ENCODE data around the gene AGRN. TPM values are rescaled to one million over a fixed set of nuclear protein-coding genes. Genes with fewer than 3 reads are reported as not detected.

AGRN gene
- polyA plus RNA-seq, 3 donors, result 0.06 to 4.7 (median 0.43) TPM

DNA sequence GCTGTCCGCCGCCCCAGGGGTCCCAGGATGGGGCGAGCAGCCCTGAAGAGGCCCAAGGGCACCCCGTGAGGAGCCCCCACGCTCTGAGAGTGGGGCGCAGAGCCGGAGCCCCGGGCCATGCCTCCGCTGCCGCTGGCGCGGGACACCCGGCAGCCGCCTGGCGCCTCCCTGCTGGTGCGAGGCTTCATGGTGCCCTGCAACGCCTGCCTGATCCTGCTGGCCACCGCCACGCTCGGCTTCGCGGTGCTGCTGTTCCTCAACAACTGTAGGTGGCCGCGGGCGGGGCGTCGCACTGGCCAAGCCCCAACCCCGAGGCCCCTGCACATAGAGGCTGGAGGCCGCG lies 14.5 kb downstream of the AGRN start:
- Histone ChIP-seq H3K36me3 (replicated peaks in 1 of 2; ENCODE audit: control insufficient read depth in 1 of 2, insufficient read depth in 2 of 2, low read length in 2 of 2) (no peaks in the 10 kb centered on the region), H3K9ac (ENCODE audit: insufficient read depth, low read length, poor library complexity, severe bottlenecking) (no peak overlapping the region), H3K27me3 (ENCODE audit: control insufficient read depth in 2 of 2, insufficient read depth in 2 of 2, low read length in 2 of 2) (peaks cover 8 to 66% of the 10 kb centered on the region in 2 donors), H3K27ac (ENCODE audit: low read depth in 1 of 2, low read length in 2 of 2) (no peak overlapping the region), H3K4me2 (replicated peaks; ENCODE audit: extremely low read depth, low read length, poor library complexity, severe bottlenecking) (no peak overlapping the region), H3K79me2 (ENCODE audit: insufficient read depth, low read length) (no peaks in the 10 kb centered on the region), H3K4me1 (ENCODE audit: control insufficient read depth in 1 of 2, insufficient read depth in 2 of 2, low read length in 2 of 2) (peaks cover 18 to 32% of the 10 kb centered on the region in 2 donors), H3K4me3 (replicated peaks in 1 of 3; ENCODE audit: low read depth in 2 of 3, low read length in 3 of 3) (no peak overlapping the region), H3K9me3 (replicated peaks in 1 of 2; ENCODE audit: control insufficient read depth in 1 of 2, insufficient read depth in 1 of 2, low read length in 2 of 2) (peaks cover 2 to 4% of the 10 kb centered on the region in 2 donors), H4K20me1 (ENCODE audit: insufficient read depth, low read length) (no peaks in the 10 kb centered on the region), H2AFZ (ENCODE audit: insufficient read depth, low read depth, low read length, poor library complexity, severe bottlenecking) (no peak overlapping the region)
- Mint-ChIP-seq H3K4me1 (peaks cover 20% of the 10 kb centered on the region), H3K27ac (no peak overlapping the region), H3K4me3 (peak overlapping the region in 1 of 2 donors; percentile 78), H3K27me3 (ENCODE audit: low read depth in 3 of 3) (peaks cover 39 to 62% (median 58%) of the 10 kb centered on the region in 3 donors), H3K36me3 (peaks cover 2 to 4% of the 10 kb centered on the region in 2 donors), H3K9me3 (peaks cover 0 to 15% (median 6%) of the 10 kb centered on the region in 7 donors)
- intact Hi-C loops (cut with micrococcal nuclease), result loop anchor here in 1 of 2 donors (5.0 to 10.0 kb wide), 3 partner anchors 33 to 200 kb away; partner anchors contain the start of genes B3GALT6, C1orf159 and SDF4
- no peak for DNase-seq
- TF ChIP-seq, protein P1, sequence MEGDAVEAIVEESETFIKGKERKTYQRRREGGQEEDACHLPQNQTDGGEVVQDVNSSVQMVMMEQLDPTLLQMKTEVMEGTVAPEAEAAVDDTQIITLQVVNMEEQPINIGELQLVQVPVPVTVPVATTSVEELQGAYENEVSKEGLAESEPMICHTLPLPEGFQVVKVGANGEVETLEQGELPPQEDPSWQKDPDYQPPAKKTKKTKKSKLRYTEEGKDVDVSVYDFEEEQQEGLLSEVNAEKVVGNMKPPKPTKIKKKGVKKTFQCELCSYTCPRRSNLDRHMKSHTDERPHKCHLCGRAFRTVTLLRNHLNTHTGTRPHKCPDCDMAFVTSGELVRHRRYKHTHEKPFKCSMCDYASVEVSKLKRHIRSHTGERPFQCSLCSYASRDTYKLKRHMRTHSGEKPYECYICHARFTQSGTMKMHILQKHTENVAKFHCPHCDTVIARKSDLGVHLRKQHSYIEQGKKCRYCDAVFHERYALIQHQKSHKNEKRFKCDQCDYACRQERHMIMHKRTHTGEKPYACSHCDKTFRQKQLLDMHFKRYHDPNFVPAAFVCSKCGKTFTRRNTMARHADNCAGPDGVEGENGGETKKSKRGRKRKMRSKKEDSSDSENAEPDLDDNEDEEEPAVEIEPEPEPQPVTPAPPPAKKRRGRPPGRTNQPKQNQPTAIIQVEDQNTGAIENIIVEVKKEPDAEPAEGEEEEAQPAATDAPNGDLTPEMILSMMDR (IDR thresholded peaks at IDR 0.05), result no peak
- WGBS (ENCODE audit: insufficient coverage), result 29% methylated on average over 30 of the region's 30 CpGs

DNA sequence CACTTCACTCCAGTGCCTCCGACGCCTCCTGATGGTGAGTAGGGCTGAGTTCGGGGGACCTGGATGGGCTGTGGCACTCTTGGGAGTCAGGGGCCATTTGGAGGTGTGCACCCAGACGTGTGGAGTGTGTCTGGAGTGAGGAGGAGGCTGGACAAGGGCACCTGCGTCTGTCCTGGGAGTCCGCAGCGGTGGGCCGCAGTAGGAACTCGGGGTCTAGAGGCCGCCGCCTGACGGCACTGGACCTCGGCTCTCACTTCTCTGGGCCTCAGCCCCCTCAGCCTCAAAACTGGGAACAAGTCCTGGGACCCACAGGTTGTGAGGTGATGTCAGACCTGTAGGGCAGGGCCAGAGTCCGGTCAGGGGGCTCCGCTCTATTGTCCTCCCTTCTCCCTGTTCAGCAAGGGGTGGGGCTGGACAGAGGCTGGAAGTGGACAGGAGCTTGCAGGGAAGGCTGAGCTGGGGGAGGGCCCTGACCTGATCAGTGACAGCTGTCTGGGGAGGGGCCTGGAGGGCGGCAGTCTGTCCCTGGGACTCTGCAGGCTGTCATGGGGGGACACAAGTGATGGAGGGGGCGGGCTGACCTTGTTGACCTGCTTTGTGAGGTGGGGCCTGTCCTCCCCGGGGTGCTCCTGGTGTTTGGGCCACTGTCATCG lies 15.5 kb downstream of the AGRN start:
- no peak overlapping the region for H3K4me3 ChIP-seq (replicated peaks in 1 of 3; ENCODE audit: low read depth in 2 of 3, low read length in 3 of 3)
- H3K79me2 ChIP-seq (ENCODE audit: insufficient read depth, low read length), result no peaks in the 10 kb centered on the region
- no peak overlapping the region for H3K4me2 ChIP-seq (replicated peaks; ENCODE audit: extremely low read depth, low read length, poor library complexity, severe bottlenecking)
- no peaks in the 10 kb centered on the region for H4K20me1 ChIP-seq (ENCODE audit: insufficient read depth, low read length)
- H2AFZ ChIP-seq (ENCODE audit: insufficient read depth, low read depth, low read length, poor library complexity, severe bottlenecking), result no peak overlapping the region
- Mint-ChIP-seq H3K27ac (no peak overlapping the region), H3K27me3 (ENCODE audit: low read depth in 3 of 3) (peaks cover 49 to 72% (median 68%) of the 10 kb centered on the region in 3 donors), H3K4me1 (peaks cover 28% of the 10 kb centered on the region), H3K36me3 (peaks cover 4% of the 10 kb centered on the region in 2 donors), H3K9me3 (peaks cover 0 to 17% (median 7%) of the 10 kb centered on the region in 7 donors), H3K4me3 (peak overlapping the region in 1 of 2 donors; percentile 75)
- no peaks in the 10 kb centered on the region for H3K36me3 ChIP-seq (replicated peaks in 1 of 2; ENCODE audit: control insufficient read depth in 1 of 2, insufficient read depth in 2 of 2, low read length in 2 of 2)
- H3K27ac ChIP-seq (ENCODE audit: low read depth in 1 of 2, low read length in 2 of 2), result no peak overlapping the region
- peaks cover 11 to 76% of the 10 kb centered on the region in 2 donors for H3K27me3 ChIP-seq (ENCODE audit: control insufficient read depth in 2 of 2, insufficient read depth in 2 of 2, low read length in 2 of 2)
- intact Hi-C loops (cut with micrococcal nuclease), result loop anchor here in 1 of 2 donors (10.0 kb wide), 2 partner anchors 79 to 199 kb away; partner anchors contain the start of genes B3GALT6, C1orf159 and SDF4
- DNase-seq, result no peak
- H3K9ac ChIP-seq (ENCODE audit: insufficient read depth, low read length, poor library complexity, severe bottlenecking), result no peak overlapping the region
- H3K4me1 ChIP-seq (ENCODE audit: control insufficient read depth in 1 of 2, insufficient read depth in 2 of 2, low read length in 2 of 2), result peaks cover 28 to 42% of the 10 kb centered on the region in 2 donors
- WGBS (ENCODE audit: insufficient coverage), result 84% methylated on average over 16 of the region's 19 CpGs
- TF ChIP-seq, protein P1 (IDR thresholded peaks at IDR 0.05), result no peak
- H3K9me3 ChIP-seq (replicated peaks in 1 of 2; ENCODE audit: control insufficient read depth in 1 of 2, insufficient read depth in 1 of 2, low read length in 2 of 2), result peaks cover 2 to 4% of the 10 kb centered on the region in 2 donors

Measured in CD14-positive monocyte (primary cell).